Neural progenitor cell (in vitro differentiated cells): Measurements from ENCODE around the gene NOS1AP.

Experiments
- EZH2 ChIP-seq: fragments of 200-600 bp; sonication (generic); IDR thresholded peaks from 2 replicates; pipeline ENCODE4 v1.6.1; 2017; ENCODE audit warnings: antibody characterized with exemption, mild to moderate bottlenecking, moderate library complexity
- EZH2phosphoT487 ChIP-seq: fragments of 200-600 bp; sonication (generic); IDR thresholded peaks from 2 replicates; pipeline ENCODE4 v1.6.1; 2017; ENCODE audit warnings: antibody characterized with exemption
- TF ChIP-seq, protein P1 (sequence below): fragments of 200-600 bp; sonication (generic); IDR thresholded peaks from 2 replicates; pipeline ENCODE4 v1.5.1; 2017; ENCODE audit warnings: antibody characterized with exemption, mild to moderate bottlenecking

DNA sequence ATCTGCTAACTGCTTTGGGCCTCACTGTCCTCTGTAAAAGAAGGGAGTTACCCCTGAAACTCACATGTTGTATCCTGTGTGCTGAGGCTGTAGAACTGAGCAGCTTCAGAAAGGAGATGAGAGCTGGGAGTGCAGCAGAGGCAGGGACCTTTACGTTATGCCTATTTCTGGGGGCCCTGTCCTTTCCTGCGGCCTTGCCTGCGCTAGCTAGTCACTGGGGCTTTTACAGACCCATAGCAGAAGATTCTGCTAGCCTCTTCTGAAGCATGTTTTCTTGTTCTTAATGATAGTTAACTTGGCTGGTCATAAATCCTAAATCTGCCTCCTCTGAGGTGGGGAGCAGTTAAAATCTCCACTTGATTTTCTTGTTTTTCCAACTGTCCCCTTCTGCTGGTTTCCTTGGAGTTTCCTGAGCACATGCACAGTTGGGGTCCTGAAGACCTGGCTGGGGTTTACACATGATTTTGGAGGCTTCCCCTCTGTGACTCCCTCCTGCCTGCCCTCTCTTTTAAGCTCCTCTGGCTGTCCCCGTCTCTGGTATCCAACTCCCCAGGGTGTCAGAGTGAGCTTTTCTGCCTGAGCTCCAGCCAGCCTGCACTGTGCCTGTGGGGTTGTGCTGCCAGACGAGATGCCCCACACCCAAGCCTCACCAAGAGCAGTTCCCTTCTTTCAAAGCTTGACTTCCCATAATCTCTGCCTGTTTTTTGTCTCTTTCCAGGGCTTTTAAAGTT, 76.6 kb downstream of the NOS1AP start:
- TF ChIP-seq, protein P1, sequence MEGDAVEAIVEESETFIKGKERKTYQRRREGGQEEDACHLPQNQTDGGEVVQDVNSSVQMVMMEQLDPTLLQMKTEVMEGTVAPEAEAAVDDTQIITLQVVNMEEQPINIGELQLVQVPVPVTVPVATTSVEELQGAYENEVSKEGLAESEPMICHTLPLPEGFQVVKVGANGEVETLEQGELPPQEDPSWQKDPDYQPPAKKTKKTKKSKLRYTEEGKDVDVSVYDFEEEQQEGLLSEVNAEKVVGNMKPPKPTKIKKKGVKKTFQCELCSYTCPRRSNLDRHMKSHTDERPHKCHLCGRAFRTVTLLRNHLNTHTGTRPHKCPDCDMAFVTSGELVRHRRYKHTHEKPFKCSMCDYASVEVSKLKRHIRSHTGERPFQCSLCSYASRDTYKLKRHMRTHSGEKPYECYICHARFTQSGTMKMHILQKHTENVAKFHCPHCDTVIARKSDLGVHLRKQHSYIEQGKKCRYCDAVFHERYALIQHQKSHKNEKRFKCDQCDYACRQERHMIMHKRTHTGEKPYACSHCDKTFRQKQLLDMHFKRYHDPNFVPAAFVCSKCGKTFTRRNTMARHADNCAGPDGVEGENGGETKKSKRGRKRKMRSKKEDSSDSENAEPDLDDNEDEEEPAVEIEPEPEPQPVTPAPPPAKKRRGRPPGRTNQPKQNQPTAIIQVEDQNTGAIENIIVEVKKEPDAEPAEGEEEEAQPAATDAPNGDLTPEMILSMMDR: no peak
- TF ChIP-seq EZH2 (no peak), EZH2phosphoT487 (no peak)
